Mucosa of stomach (tissue), 1 donor: ENCODE measurements around the gene IGSF9B.

Experiments
- H3K27me3 ChIP-seq: one replicate; pipeline ENCODE4 v1.7.0; 2013; ENCODE audit warnings: mild to moderate bottlenecking, low read length; ENCODE audit not compliant: control insufficient read depth, insufficient read depth
- H3K36me3 ChIP-seq: one replicate; pipeline ENCODE4 v1.7.0; 2013; ENCODE audit warnings: low read length; ENCODE audit not compliant: control insufficient read depth, insufficient read depth
- H3K4me1 ChIP-seq: one replicate; pipeline ENCODE4 v1.7.0; 2013; ENCODE audit warnings: mild to moderate bottlenecking, low read length; ENCODE audit not compliant: control insufficient read depth, insufficient read depth
- H3K4me3 ChIP-seq: one replicate; pipeline ENCODE4 v1.7.0; 2013; ENCODE audit warnings: low read length
- H3K9ac ChIP-seq: one replicate; pipeline ENCODE4 v1.7.0; 2013; ENCODE audit warnings: mild to moderate bottlenecking, low read length, moderate library complexity
- H3K9me3 ChIP-seq: one replicate; pipeline ENCODE4 v1.7.0; 2013; ENCODE audit warnings: mild to moderate bottlenecking, low read length, moderate library complexity; ENCODE audit not compliant: control insufficient read depth
- donor health status: Pancreatic carcinoma.

Gene IGSF9B

DNA sequence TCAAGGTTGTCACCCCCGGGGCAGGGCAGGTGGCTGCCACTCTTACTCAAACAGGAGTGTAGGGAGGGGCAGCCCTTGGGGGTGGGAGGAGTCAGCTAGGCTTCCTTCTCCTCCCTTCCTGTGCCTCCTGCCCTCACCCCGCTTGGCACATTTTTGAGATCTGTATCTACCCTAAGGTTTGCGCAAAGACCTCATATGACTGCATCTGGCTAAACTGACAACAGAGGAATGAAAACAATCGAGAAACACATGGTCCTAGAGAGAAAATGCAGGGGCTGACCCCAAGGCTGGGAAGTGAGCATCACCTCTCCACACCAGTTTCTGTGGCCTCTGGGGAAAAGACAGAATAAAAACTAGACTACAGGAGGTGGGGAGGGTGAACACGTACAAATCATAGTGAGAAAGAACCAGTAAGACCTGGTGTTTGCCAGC, 28.1 kb downstream of the IGSF9B start:
- H3K27me3 ChIP-seq: no peaks in the 10 kb centered on the region
- no peak overlapping the region for H3K4me3 ChIP-seq
- H3K4me1 ChIP-seq: peaks cover 15% of the 10 kb centered on the region
- H3K36me3 ChIP-seq: no peaks in the 10 kb centered on the region
- H3K9me3 ChIP-seq: no peaks in the 10 kb centered on the region
- no peak overlapping the region for H3K9ac ChIP-seq

- Histone ChIP-seq H3K27me3 (no peaks in the 10 kb centered on the region), H3K4me1 (peaks cover 15% of the 10 kb centered on the region), H3K9ac (no peak overlapping the region), H3K4me3 (no peak overlapping the region), H3K36me3 (no peaks in the 10 kb centered on the region), H3K9me3 (no peaks in the 10 kb centered on the region)
These were observed 28.8 kb downstream of the IGSF9B start for GRCh38 chr11:133927690-133928627.

- Histone ChIP-seq H3K27me3 (no peaks in the 10 kb centered on the region), H3K4me1 (peaks cover 15% of the 10 kb centered on the region), H3K36me3 (no peaks in the 10 kb centered on the region), H3K4me3 (no peak overlapping the region), H3K9ac (no peak overlapping the region), H3K9me3 (no peaks in the 10 kb centered on the region)
These were observed 30.1 kb downstream of the IGSF9B start for GRCh38 chr11:133926466-133927246.

- H3K36me3 ChIP-seq: no peaks in the 10 kb centered on the region
- H3K27me3 ChIP-seq: no peaks in the 10 kb centered on the region
- no peak overlapping the region for H3K9ac ChIP-seq
- peaks cover 15% of the 10 kb centered on the region for H3K4me1 ChIP-seq
- H3K9me3 ChIP-seq: no peaks in the 10 kb centered on the region
- no peak overlapping the region for H3K4me3 ChIP-seq
These were observed 31.0 kb downstream of the IGSF9B start for GRCh38 chr11:133925756-133926155.

DNA sequence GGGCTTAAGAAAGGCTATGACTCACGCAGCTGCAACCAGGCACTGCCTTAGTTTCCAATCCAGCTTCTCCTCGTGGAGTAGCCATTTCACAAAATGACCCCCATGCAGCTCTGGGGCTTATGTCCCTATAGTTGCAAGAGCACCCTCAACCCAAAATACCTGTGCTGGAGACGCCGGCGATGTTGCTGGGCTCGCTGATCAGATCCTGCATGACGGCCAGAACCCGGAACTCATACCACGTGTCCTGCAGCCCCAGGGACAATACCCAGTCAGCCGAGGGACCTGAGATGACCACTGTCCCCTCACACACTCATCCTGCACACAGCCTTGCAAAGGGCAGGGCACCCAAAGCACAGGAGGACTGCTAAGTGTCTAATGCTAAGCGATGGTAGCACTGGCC, 32.1 kb downstream of the IGSF9B start:
- Histone ChIP-seq H3K36me3 (no peaks in the 10 kb centered on the region), H3K9me3 (no peaks in the 10 kb centered on the region)

GRCh38 chr11:133922078-133922870, 34.5 kb downstream of the IGSF9B start:
- Histone ChIP-seq H3K9ac (no peak overlapping the region), H3K36me3 (no peaks in the 10 kb centered on the region), H3K4me1 (no peaks in the 10 kb centered on the region), H3K27me3 (peaks cover 14% of the 10 kb centered on the region), H3K4me3 (no peak overlapping the region), H3K9me3 (no peaks in the 10 kb centered on the region)

More for the DNA sequence above, 32.1 kb downstream of the IGSF9B start:
- Histone ChIP-seq H3K4me3 (no peak overlapping the region), H3K4me1 (peaks cover 15% of the 10 kb centered on the region), H3K27me3 (peaks cover under 1% of the 10 kb centered on the region), H3K9ac (no peak overlapping the region)

GRCh38 chr11:133921513-133921912, 35.3 kb downstream of the IGSF9B start:
- Histone ChIP-seq H3K4me1 (no peaks in the 10 kb centered on the region), H3K9me3 (no peaks in the 10 kb centered on the region), H3K27me3 (peaks cover 19% of the 10 kb centered on the region), H3K4me3 (no peak overlapping the region), H3K9ac (no peak overlapping the region), H3K36me3 (no peaks in the 10 kb centered on the region)

DNA sequence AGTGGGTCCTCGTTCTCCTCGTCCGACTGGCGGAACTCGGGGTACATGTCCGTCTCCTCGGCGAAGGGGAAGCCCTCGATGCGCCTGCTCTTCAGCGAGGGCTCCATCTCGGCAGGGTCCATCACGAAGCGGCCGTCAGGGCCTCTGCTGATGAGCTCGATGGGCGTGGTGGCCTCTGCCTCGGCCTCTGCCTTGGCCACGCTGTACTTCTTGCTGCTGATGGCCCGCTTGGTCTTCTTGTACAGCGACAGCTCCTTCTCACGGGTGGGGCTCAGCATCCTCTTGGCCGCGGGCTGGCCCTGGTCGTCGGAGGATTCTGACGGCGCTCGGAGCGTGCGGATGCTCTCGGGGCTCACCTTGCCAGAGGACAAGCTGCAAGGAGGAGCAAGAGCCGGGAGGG, 35.7 kb downstream of the IGSF9B start:
- H3K4me3 ChIP-seq: no peak overlapping the region
- no peak overlapping the region for H3K9ac ChIP-seq
- no peaks in the 10 kb centered on the region for H3K4me1 ChIP-seq
- H3K27me3 ChIP-seq: peaks cover 19% of the 10 kb centered on the region
- H3K36me3 ChIP-seq: no peaks in the 10 kb centered on the region
- no peaks in the 10 kb centered on the region for H3K9me3 ChIP-seq

- Histone ChIP-seq H3K36me3 (no peaks in the 10 kb centered on the region), H3K4me3 (no peak overlapping the region), H3K27me3 (peaks cover 19% of the 10 kb centered on the region), H3K9ac (no peak overlapping the region), H3K9me3 (no peaks in the 10 kb centered on the region), H3K4me1 (no peaks in the 10 kb centered on the region)
These were observed 36.4 kb downstream of the IGSF9B start for GRCh38 chr11:133920109-133920990.

DNA sequence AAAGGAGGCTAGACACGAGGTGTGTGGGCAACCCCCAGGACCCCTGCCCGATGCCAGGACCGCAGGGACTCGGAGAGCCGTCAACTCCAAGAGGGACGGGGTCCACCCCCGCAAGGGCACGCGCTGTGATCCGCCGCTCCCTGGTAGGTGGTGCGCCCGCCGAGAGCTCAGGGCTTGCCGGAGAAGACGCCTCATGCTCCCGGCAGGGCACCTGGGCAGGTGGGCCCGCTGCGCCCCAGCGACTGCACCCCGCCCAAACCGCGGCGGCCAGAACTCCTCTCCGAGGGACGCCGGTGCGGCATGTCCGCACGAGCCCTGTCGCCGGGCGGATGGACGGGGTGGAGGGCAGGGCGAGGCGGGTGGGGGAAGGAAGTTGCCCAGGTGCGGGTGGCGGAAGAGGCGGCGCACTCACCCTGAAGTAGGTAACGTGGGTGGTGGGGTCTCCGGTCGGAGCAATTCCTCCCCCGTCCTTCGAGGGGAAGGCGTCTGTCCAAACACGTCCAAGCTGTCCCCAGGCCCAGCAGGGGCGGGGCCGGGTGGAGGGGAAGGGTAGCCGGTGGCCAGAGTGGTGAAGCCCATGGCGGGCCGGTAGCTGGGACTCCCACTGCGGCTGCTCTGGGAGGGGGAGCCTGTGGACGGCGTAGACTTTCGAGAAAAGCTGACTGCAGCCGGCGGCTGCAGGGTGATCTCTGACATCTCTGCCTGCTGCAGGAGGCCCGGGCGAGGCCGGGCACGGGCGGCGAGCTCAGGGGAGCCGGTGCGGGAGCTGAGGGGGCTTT, 37.2 kb downstream of the IGSF9B start:
- H3K9ac ChIP-seq: no peak overlapping the region
- no peak overlapping the region for H3K4me3 ChIP-seq
- no peaks in the 10 kb centered on the region for H3K36me3 ChIP-seq
- no peaks in the 10 kb centered on the region for H3K4me1 ChIP-seq
- H3K9me3 ChIP-seq: no peaks in the 10 kb centered on the region
- peaks cover 19% of the 10 kb centered on the region for H3K27me3 ChIP-seq
